Panc1 (cell line): ENCODE measurements around the gene WFIKKN1. TPM values are rescaled to one million over a fixed set of nuclear protein-coding genes. Genes with fewer than 3 reads are reported as not detected.
"Not testable (repeated sequence)": the region's sequence is repeated elsewhere in the genome, so short reads cannot be mapped to it uniquely, and the experiment has no call there.

ENCODE experiments used
- ATAC-seq: fragments of 200-7000 bp; cut with Tn5 transposase; 2 replicates; pipeline ENCODE4 v1.9.1; 2020; ENCODE audit warnings: mild to moderate bottlenecking, moderate library complexity
- BruUV-seq: library from RNA; stranded (reverse); fragments of 400-500 nt; replicated peaks from 2 replicates; lab custom pipeline; 2021; lab: Mats Ljungman, UMichigan
- CTCF ChIA-PET: fragments of 300-600 bp; sonication (Branson Sonifier 250); formaldehyde crosslinking; loops from one replicate; lab custom pipeline; 2022; ENCODE audit warnings: antibody characterized with exemption; lab: Charles Lee
- POLR2A ChIA-PET: fragments of 300-600 bp; sonication (Branson Sonifier 250); formaldehyde crosslinking; loops from one replicate; lab custom pipeline; 2022; ENCODE audit warnings: antibody characterized with exemption; lab: Charles Lee
- DNase-seq: peaks from one replicate; pipeline ENCODE4 v3.0.0-alpha.2; 2010; ENCODE audit warnings: low read depth, low spot score
- H3K27ac ChIP-seq: 2 replicates; pipeline ENCODE4 v1.5.1; 2011; ENCODE audit warnings: mild to moderate bottlenecking, low read length, inconsistent platforms
- H3K27me3 ChIP-seq: fragments of 200-500 bp; sonication (Bioruptor generic); 2 replicates; pipeline ENCODE4 v1.6.0; 2014; ENCODE audit warnings: low read length, inconsistent platforms; ENCODE audit not compliant: control insufficient read depth, insufficient read depth
- H3K36me3 ChIP-seq: fragments of 200-500 bp; sonication (Bioruptor generic); 2 replicates; pipeline ENCODE4 v1.5.1; 2014; ENCODE audit warnings: inconsistent platforms, mild to moderate bottlenecking, low read length, moderate library complexity; ENCODE audit not compliant: control insufficient read depth, insufficient read depth
- H3K4me1 ChIP-seq: 2 replicates; pipeline ENCODE4 v1.5.1; 2011; ENCODE audit warnings: inconsistent platforms, mild to moderate bottlenecking, low read length, moderate library complexity; ENCODE audit not compliant: control insufficient read depth, insufficient read depth
- H3K4me3 ChIP-seq, 2 experiments: 2 replicates each; pipeline ENCODE4 v1.5.1; 2011 to 2012; ENCODE audit warnings: low read depth in 2 of 2, low read length in 2 of 2, mild to moderate bottlenecking in 2 of 2, inconsistent platforms in 1 of 2, moderate library complexity in 1 of 2
- H3K9me3 ChIP-seq: fragments of 200-500 bp; sonication (Bioruptor generic); 2 replicates; pipeline ENCODE4 v1.5.1; 2014; ENCODE audit warnings: low read depth, mild to moderate bottlenecking, inconsistent platforms, low read length, moderate library complexity; ENCODE audit not compliant: control insufficient read depth, insufficient read depth
- CTCF ChIP-seq: fragments of 450-650 bp; IDR thresholded peaks from 2 replicates; pipeline ENCODE4 v1.5.1; 2017; ENCODE audit warnings: mild to moderate bottlenecking
- POLR2AphosphoS5 ChIP-seq: IDR thresholded peaks from 2 replicates; pipeline ENCODE4 v1.6.1; 2012; ENCODE audit warnings: mild to moderate bottlenecking, low read depth, low read length, moderate library complexity
- REST ChIP-seq, 2 experiments: IDR thresholded peaks; 2 replicates each; pipeline ENCODE4 v1.6.1; 2011 to 2012; ENCODE audit warnings: low read depth in 2 of 2, control low read depth in 1 of 2, low read length in 1 of 2, mild to moderate bottlenecking in 1 of 2, moderate library complexity in 1 of 2; ENCODE audit not compliant: insufficient read depth in 1 of 2
- SIN3A ChIP-seq: IDR thresholded peaks from 2 replicates; pipeline ENCODE4 v1.6.1; 2012; ENCODE audit warnings: low read depth, mild to moderate bottlenecking, low read length, moderate library complexity, borderline replicate concordance; ENCODE audit not compliant: insufficient read depth
- TCF7L2 ChIP-seq: IDR thresholded peaks from 2 replicates; pipeline ENCODE4 v1.6.1; 2011; ENCODE audit warnings: mild to moderate bottlenecking, low read depth, low read length, inconsistent platforms
- in situ Hi-C: cut with HindIII; loops from 2 replicates; pipeline ENCODE4 v1.10.0; 2016; ENCODE audit warnings: low sequenced_read_pairs, low pct_unique_long_range_greater_than_20kb
- intact Hi-C: fragments of 100-400 bp; cut with micrococcal nuclease; formaldehyde crosslinking; loops from one replicate; pipeline ENCODE4 v1.10.0; 2022; ENCODE audit not compliant: unreplicated experiment
- total RNA-seq: library from RNA; stranded (reverse); gene quantifications from one replicate; pipeline ENCODE4 v1.2.1, GENCODE V29; 2021; ENCODE audit not compliant: unreplicated experiment

The WFIKKN1 gene
- total RNA-seq, 1 experiment from 2014 or later = 2.0 TPM

- intact Hi-C loops = no loop called here
- in situ Hi-C loops = no loop called here
- Histone ChIP-seq H3K4me3 (no peak overlapping the region), H3K9me3 (no peaks in the 10 kb centered on the region), H3K36me3 (no peaks in the 10 kb centered on the region), H3K27me3 (no peaks in the 10 kb centered on the region), H3K27ac (no peak overlapping the region), H3K4me1 (peaks cover 26% of the 10 kb centered on the region)
- ATAC-seq = no peak
- POLR2A ChIA-PET = no interaction called here
- DNase-seq = no peak
- TF ChIP-seq REST (IDR thresholded peaks at IDR 0.05; ENCODE audit: insufficient read depth in 1 of 2, low read depth in 2 of 2, low read length in 1 of 2) = no peak
- TF ChIP-seq CTCF = no peak
- no peak for TF ChIP-seq SIN3A
- TF ChIP-seq TCF7L2 = no peak
- no peak for TF ChIP-seq POLR2AphosphoS5
- CTCF ChIA-PET = interaction anchor here (0.6 kb wide), 1 partner anchor 14 kb away, joined by 5 read pairs; no protein-coding TSS in a partner anchor
- no TSS peak for BruUV-seq
These were observed 34.1 kb upstream of the WFIKKN1 start for GRCh38 chr16:596736-597060.

GRCh38 chr16:597655-598054 lies 33.1 kb upstream of the WFIKKN1 start:
- intact Hi-C loops, ATAC-seq, in situ Hi-C loops: not testable (repeated sequence)

DNA sequence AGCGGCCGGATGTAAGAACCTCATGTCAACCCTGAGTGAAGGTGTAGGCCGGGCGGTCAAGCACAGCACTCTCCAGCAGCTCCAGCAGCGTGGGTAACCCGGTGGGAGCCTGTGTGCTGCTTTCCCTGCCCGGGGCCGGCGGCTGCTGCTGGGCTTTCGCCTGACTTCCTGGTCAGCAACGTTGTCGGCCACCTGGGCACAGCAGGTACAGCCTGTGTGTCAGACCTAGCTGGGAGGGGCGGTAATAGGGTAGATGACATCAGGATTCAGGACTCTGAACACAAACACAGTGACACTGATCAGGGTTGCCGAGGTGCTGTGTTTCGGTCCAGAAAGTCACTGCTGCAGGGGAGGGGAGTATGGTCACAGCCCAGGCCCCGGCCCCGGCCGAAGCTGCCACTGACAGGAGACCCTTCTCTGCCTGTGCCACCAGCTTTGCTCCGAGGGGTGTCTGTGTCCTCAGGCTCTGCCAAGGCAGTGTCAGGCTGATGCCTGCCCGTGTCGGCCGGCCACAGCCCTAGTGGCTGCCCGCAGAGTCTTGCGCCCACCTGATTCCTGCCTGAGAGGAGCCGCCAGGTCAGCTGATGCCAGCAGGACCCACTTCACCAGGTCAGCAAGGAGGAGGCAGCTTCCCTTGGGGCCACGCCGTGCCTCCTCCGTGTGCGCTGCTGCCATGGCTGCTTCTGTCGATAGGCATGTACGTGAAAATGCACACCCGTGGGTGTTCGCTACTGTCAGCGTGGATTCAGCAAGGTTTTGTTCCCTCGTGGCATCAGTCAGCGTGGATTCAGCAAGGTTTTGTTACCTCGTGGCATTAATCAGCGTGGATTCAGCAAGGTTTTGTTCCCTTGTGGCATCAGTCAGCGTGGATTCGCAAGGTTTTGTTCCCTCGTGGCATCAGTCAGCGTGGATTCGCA lies 31.7 kb upstream of the WFIKKN1 start:
- H3K27me3 ChIP-seq = no peaks in the 10 kb centered on the region
- H3K9me3 ChIP-seq = no peaks in the 10 kb centered on the region
- no peak overlapping the region for H3K27ac ChIP-seq
- ATAC-seq (no peak), DNase-seq (no peak)
- peaks cover 2% of the 10 kb centered on the region; the same call in 1 of the 2 replicates for H3K4me1 ChIP-seq
- ChIA-PET CTCF (interaction anchor here (0.7 kb wide), 1 partner anchor 473 kb away, joined by 7 read pairs; no protein-coding TSS in a partner anchor), POLR2A (no interaction called here)
- H3K4me3 ChIP-seq = no peak overlapping the region
- H3K36me3 ChIP-seq = no peaks in the 10 kb centered on the region
- intact Hi-C loops (no loop called here), in situ Hi-C loops (no loop called here)
- TF ChIP-seq SIN3A = no peak
- no peak for TF ChIP-seq TCF7L2
- no peak for TF ChIP-seq REST (IDR thresholded peaks at IDR 0.05; ENCODE audit: insufficient read depth in 1 of 2, low read depth in 2 of 2, low read length in 1 of 2)
- no peak for TF ChIP-seq CTCF
- TF ChIP-seq POLR2AphosphoS5 = no peak
- no TSS peak for BruUV-seq

More at GRCh38 chr16:597655-598054, 33.1 kb upstream of the WFIKKN1 start:
- H3K36me3 ChIP-seq, CTCF ChIA-PET, POLR2A ChIA-PET, H3K4me3 ChIP-seq, BruUV-seq, H3K27ac ChIP-seq, H3K27me3 ChIP-seq, DNase-seq, H3K9me3 ChIP-seq: not testable (repeated sequence)
- peaks cover 17% of the 10 kb centered on the region for H3K4me1 ChIP-seq
